HepG2 (cell line): ENCODE measurements around the gene CBL. TPM values are rescaled to one million over a fixed set of nuclear protein-coding genes. Genes with fewer than 3 reads are reported as not detected.

Experiments used
- ATAC-seq: fragments of 200-7000 bp; cut with Tn5 transposase; 3 replicates; pipeline ENCODE4 v1.9.1; 2020; ENCODE audit warnings: mild to moderate bottlenecking, moderate library complexity
- BruUV-seq: library from RNA; stranded (reverse); fragments of 400-500 nt; replicated peaks from 2 replicates; lab custom pipeline; 2021; lab: Mats Ljungman, UMichigan
- CTCF ChIA-PET: fragments of 300-600 bp; formaldehyde crosslinking; extraction: SDS; loops from one replicate; lab custom pipeline; 2021; ENCODE audit warnings: low total read pairs, inconsistent platforms, low intra/inter-chr PET ratio; lab: Yijun Ruan, JAX
- POLR2A ChIA-PET: fragments of 350-600 bp; sonication (Branson Sonifier 250); formaldehyde crosslinking; loops from one replicate; lab custom pipeline; 2020; ENCODE audit warnings: antibody characterized with exemption, inconsistent platforms; lab: Yijun Ruan, JAX
- DNase-seq: peaks from one replicate; pipeline ENCODE4 v3.0.0-alpha.2; 2015; ENCODE audit warnings: low spot score
- FAIRE-seq: peaks from 3 replicates; lab custom pipeline; 2011; peaks lifted over from hg19 to GRCh38; lab: Jason Lieb, UNC
- H2AFZ ChIP-seq: one replicate; pipeline ENCODE4 v1.6.1; 2011; ENCODE audit warnings: low read length, inconsistent platforms
- H3K27ac ChIP-seq: fragments of 300-600 bp; 3 replicates; pipeline ENCODE4 v1.8.0; 2011; ENCODE audit warnings: mixed run types, mild to moderate bottlenecking, mixed read lengths, low read length, inconsistent platforms; ENCODE audit not compliant: insufficient read depth; ENCODE audit errors: extremely low read length
- H3K27me3 ChIP-seq, 2 experiments: fragments of 200-600 bp in 1 of 2; 2 replicates in 1 of 2; 3 replicates in 1 of 2; pipeline versions ENCODE4 v1.6.0 to v1.8.0; 2011; ENCODE audit warnings: low read length in 2 of 2, mild to moderate bottlenecking in 2 of 2, moderate library complexity in 2 of 2, inconsistent platforms in 1 of 2; ENCODE audit not compliant: insufficient read depth in 2 of 2, control insufficient read depth in 1 of 2
- H3K36me3 ChIP-seq, 2 experiments: fragments of 200-600 bp in 1 of 2; replicated peaks in 1 of 2; 2 replicates in 1 of 2; 3 replicates in 1 of 2; pipeline versions ENCODE4 v1.5.1 to v1.8.0; 2011; ENCODE audit warnings: low read length in 2 of 2, inconsistent platforms in 1 of 2; ENCODE audit not compliant: insufficient read depth in 2 of 2, control insufficient read depth in 1 of 2
- H3K4me1 ChIP-seq: 2 replicates; pipeline ENCODE4 v1.5.1; 2012; ENCODE audit warnings: low read length, inconsistent platforms; ENCODE audit not compliant: insufficient read depth
- H3K4me2 ChIP-seq: 2 replicates; pipeline ENCODE4 v1.6.0; 2011; ENCODE audit warnings: low read depth, low read length, inconsistent platforms
- H3K4me3 ChIP-seq, 3 experiments: fragments of 200-600 bp in 1 of 3; sonication (generic), shearing (Covaris generic) in 1 of 3; replicated peaks in 1 of 3; 2 replicates each; pipeline ENCODE4 v1.5.1; 2011 to 2016; ENCODE audit warnings: low read length in 3 of 3, inconsistent platforms in 2 of 3, low read depth in 2 of 3, mild to moderate bottlenecking in 2 of 3, control low read depth in 1 of 3, mixed read lengths in 1 of 3; ENCODE audit not compliant: insufficient read depth in 1 of 3
- H3K79me2 ChIP-seq: one replicate; pipeline ENCODE4 v1.6.1; 2011; ENCODE audit warnings: low read length, inconsistent platforms; ENCODE audit not compliant: insufficient read depth
- H3K9ac ChIP-seq: 2 replicates; pipeline ENCODE4 v1.6.0; 2011; ENCODE audit warnings: mild to moderate bottlenecking, low read depth, low read length, inconsistent platforms; ENCODE audit not compliant: insufficient read depth
- H3K9me3 ChIP-seq: 2 replicates; pipeline ENCODE4 v1.5.1; 2012; ENCODE audit warnings: mild to moderate bottlenecking, low read length
- H4K20me1 ChIP-seq: 2 replicates; pipeline ENCODE4 v1.6.0; 2011; ENCODE audit warnings: inconsistent platforms, mild to moderate bottlenecking, low read length, moderate library complexity; ENCODE audit not compliant: insufficient read depth
- BCL6 ChIP-seq: IDR thresholded peaks from 2 replicates; pipeline ENCODE4 v1.6.1; 2016; ENCODE audit warnings: missing genetic modification reagents, missing compliant biosample characterization
- BRF2 ChIP-seq: sonication (generic); formaldehyde crosslinking; IDR thresholded peaks from 2 replicates; pipeline ENCODE4 v1.8.1; 2022; ENCODE audit warnings: mild to moderate bottlenecking, missing genetic modification reagents
- HOXD1 ChIP-seq: sonication (generic); formaldehyde crosslinking; IDR thresholded peaks from 2 replicates; pipeline ENCODE4 v1.5.0; 2020; ENCODE audit warnings: missing genetic modification reagents
- NFYC ChIP-seq: IDR thresholded peaks from 2 replicates; pipeline ENCODE4 v1.6.1; 2016; ENCODE audit warnings: missing genetic modification reagents, missing compliant biosample characterization
- REPIN1 ChIP-seq: sonication (generic); formaldehyde crosslinking; IDR thresholded peaks from 2 replicates; pipeline ENCODE4 v1.8.0; 2022; ENCODE audit warnings: missing genetic modification reagents, low read depth, mild to moderate bottlenecking, borderline replicate concordance
- SNAPC5 ChIP-seq: sonication (generic); formaldehyde crosslinking; IDR thresholded peaks from 2 replicates; pipeline ENCODE4 v1.8.1; 2023; ENCODE audit warnings: mild to moderate bottlenecking, missing genetic modification reagents, borderline replicate concordance
- TBX2 ChIP-seq: sonication (generic); formaldehyde crosslinking; IDR thresholded peaks from 2 replicates; pipeline ENCODE4 v1.5.0; 2020; ENCODE audit warnings: missing genetic modification reagents, mild to moderate bottlenecking, borderline replicate concordance
- TP53 ChIP-seq: sonication (generic); formaldehyde crosslinking; conservative IDR thresholded peaks from 2 replicates; pipeline ENCODE4 v1.4.0; 2020; ENCODE audit warnings: missing genetic modification reagents
- ZNF749 ChIP-seq: sonication (generic); formaldehyde crosslinking; IDR thresholded peaks from 2 replicates; pipeline ENCODE4 v1.8.0; 2022; ENCODE audit warnings: mild to moderate bottlenecking, missing genetic modification reagents, moderate library complexity, borderline replicate concordance
- WGBS: methylation state at CpG from one replicate; pipeline ENCODE4 v1.1.6; 2017; ENCODE audit warnings: low lambda C conversion rate; 5-methylcytosine and 5-hydroxymethylcytosine counted together
- in situ Hi-C: cut with HindIII; loops from 2 replicates; pipeline ENCODE4 v1.10.0; 2017; ENCODE audit warnings: low pct_unique_long_range_greater_than_20kb; ENCODE audit not compliant: extremely low pct_ligation_motif_present
- intact Hi-C: fragments of 100-400 bp; cut with micrococcal nuclease; formaldehyde crosslinking; loops from one replicate; pipeline ENCODE4 v1.10.0; 2022; ENCODE audit not compliant: unreplicated experiment
- polyA plus RNA-seq, 8 experiments: library from polyadenylated mRNA; depleted of rRNA in 3 of 8; stranded (reverse) in 7 of 8; unstranded in 1 of 8; fragments of >200 nt; fragmentation: Illumina TruSeq in 4 of 8; extraction: Trizol in 4 of 8; gene quantifications; 2 replicates each; pipeline versions ENCODE4 v1.2.1 to v1.2.3, GENCODE V29; 2011 to 2016; ENCODE audit warnings: low read depth in 4 of 8, missing spikeins in 1 of 8, mixed read lengths in 1 of 8; ENCODE audit not compliant: insufficient read depth in 1 of 8
- total RNA-seq, 5 experiments: library from RNA; depleted of rRNA; stranded (reverse); fragments of >200 nt; fragmentation: Illumina TruSeq; extraction: Trizol; gene quantifications; 2 replicates each; pipeline ENCODE4 v1.2.3, GENCODE V29; 2016; ENCODE audit warnings: low read depth in 1 of 5
- TF ChIP-seq, protein P1 (sequence below): sonication (generic); formaldehyde crosslinking; IDR thresholded peaks from 2 replicates; pipeline ENCODE4 v1.4.0; 2020; ENCODE audit warnings: missing genetic modification reagents
- TF ChIP-seq, protein P2 (sequence below): IDR thresholded peaks from 2 replicates; pipeline ENCODE4 v1.6.1; 2016; ENCODE audit warnings: mild to moderate bottlenecking, missing biosample characterization, missing genetic modification reagents
- TF ChIP-seq, protein P3 (sequence below): sonication (generic); formaldehyde crosslinking; IDR thresholded peaks from 2 replicates; pipeline ENCODE4 v1.5.1; 2020; ENCODE audit warnings: mild to moderate bottlenecking, moderate library complexity, missing genetic modification reagents

Gene CBL
- total and polyA plus RNA-seq, 2 of the 13 experiments (the other 11 are each of a cell fraction or from before 2014, with no cell fraction given), result 6.6 to 7.4 TPM

DNA sequence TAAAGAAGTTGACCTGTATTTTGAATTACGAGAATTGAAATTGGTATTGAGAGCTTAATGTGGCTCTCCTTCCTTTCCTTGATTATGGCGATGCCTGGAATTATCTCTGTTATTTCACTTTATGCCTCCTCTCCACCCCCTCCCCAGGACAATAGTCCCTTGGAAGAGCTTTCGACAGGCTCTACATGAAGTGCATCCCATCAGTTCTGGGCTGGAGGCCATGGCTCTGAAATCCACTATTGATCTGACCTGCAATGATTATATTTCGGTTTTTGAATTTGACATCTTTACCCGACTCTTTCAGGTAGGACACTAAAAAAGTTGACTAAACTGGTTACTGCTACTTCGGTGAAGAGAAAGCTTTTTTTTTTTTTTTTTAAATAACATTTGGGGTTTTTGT, 67.6 kb downstream of the CBL start:
- POLR2A ChIA-PET, result no interaction called here
- H3K4me1 ChIP-seq, result no peaks in the 10 kb centered on the region
- H3K79me2 ChIP-seq, result no peaks in the 10 kb centered on the region
- no peaks in the 10 kb centered on the region for H3K9me3 ChIP-seq
- no peak overlapping the region for H3K27ac ChIP-seq
- WGBS, result 97% methylated on average over 6 of the region's 6 CpGs
- no peak overlapping the region for H2AFZ ChIP-seq
- peaks cover 9 to 27% of the 10 kb centered on the region in 2 experiments; a peak in 4 of 5 replicates for H3K36me3 ChIP-seq
- no peaks in the 10 kb centered on the region for H3K27me3 ChIP-seq
- H3K4me3 ChIP-seq, result no peak overlapping the region
- H3K9ac ChIP-seq, result no peak overlapping the region
- in situ Hi-C loops, result no loop called here
- CTCF ChIA-PET, result no interaction called here
- TF ChIP-seq HOXD1 (CRISPR knock-in tag) (no peak), REPIN1 (CRISPR knock-in tag) (no peak), TP53 (CRISPR knock-in tag) (no peak), BRF2 (CRISPR knock-in tag) (no peak), BCL6 (CRISPR knock-in tag) (no peak)
- TF ChIP-seq, protein P1, sequence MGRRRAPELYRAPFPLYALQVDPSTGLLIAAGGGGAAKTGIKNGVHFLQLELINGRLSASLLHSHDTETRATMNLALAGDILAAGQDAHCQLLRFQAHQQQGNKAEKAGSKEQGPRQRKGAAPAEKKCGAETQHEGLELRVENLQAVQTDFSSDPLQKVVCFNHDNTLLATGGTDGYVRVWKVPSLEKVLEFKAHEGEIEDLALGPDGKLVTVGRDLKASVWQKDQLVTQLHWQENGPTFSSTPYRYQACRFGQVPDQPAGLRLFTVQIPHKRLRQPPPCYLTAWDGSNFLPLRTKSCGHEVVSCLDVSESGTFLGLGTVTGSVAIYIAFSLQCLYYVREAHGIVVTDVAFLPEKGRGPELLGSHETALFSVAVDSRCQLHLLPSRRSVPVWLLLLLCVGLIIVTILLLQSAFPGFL (CRISPR knock-in tag), result no peak
- FAIRE-seq (no peak), DNase-seq (no peak), ATAC-seq (no peak)
- intact Hi-C loops, result no loop called here
- no TSS peak for BruUV-seq
- no peaks in the 10 kb centered on the region for H4K20me1 ChIP-seq
- H3K4me2 ChIP-seq, result no peak overlapping the region

DNA sequence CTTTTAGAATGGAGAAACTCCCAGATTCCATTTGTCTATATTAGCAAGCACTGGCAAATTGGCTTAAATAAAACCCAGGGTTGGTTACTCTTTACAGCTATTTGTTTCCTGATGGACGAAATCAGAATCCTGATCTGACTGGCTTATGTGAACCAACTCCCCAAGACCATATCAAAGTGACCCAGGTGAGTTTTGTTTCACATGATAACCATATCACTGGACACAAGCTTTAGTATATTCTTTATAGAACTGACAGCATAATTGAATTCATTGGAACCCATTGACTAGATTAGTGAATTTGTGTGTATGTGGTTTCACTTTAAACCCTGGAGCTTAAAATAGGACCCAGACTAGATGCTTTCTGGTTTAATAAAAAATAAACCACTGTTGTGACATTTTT, 71.5 kb downstream of the CBL start:
- Histone ChIP-seq H3K9ac (no peak overlapping the region), H4K20me1 (no peaks in the 10 kb centered on the region), H3K4me2 (no peak overlapping the region), H3K4me1 (no peaks in the 10 kb centered on the region), H3K36me3 (peaks cover 9 to 36% of the 10 kb centered on the region in 2 experiments; a peak in 4 of 5 replicates), H3K4me3 (no peak overlapping the region), H3K9me3 (no peaks in the 10 kb centered on the region), H2AFZ (no peak overlapping the region), H3K27ac (no peak overlapping the region), H3K79me2 (no peaks in the 10 kb centered on the region), H3K27me3 (no peaks in the 10 kb centered on the region)
- CTCF ChIA-PET, result no interaction called here
- no peak for DNase-seq
- no peak for ATAC-seq
- intact Hi-C loops (no loop called here), in situ Hi-C loops (no loop called here)
- no peak for FAIRE-seq
- POLR2A ChIA-PET, result no interaction called here
- no TSS peak for BruUV-seq
- WGBS, result 94% methylated on average over 1 of the region's 1 CpG
- TF ChIP-seq, protein P2, sequence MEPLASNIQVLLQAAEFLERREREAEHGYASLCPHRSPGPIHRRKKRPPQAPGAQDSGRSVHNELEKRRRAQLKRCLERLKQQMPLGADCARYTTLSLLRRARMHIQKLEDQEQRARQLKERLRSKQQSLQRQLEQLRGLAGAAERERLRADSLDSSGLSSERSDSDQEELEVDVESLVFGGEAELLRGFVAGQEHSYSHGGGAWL, result no peak
- no peak for TF ChIP-seq SNAPC5 (CRISPR knock-in tag)
- TF ChIP-seq ZNF749, result no peak
- TF ChIP-seq TBX2 (CRISPR knock-in tag), result no peak
- TF ChIP-seq, protein P3, sequence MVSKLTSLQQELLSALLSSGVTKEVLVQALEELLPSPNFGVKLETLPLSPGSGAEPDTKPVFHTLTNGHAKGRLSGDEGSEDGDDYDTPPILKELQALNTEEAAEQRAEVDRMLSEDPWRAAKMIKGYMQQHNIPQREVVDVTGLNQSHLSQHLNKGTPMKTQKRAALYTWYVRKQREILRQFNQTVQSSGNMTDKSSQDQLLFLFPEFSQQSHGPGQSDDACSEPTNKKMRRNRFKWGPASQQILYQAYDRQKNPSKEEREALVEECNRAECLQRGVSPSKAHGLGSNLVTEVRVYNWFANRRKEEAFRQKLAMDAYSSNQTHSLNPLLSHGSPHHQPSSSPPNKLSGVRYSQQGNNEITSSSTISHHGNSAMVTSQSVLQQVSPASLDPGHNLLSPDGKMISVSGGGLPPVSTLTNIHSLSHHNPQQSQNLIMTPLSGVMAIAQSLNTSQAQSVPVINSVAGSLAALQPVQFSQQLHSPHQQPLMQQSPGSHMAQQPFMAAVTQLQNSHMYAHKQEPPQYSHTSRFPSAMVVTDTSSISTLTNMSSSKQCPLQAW, result no peak
- TF ChIP-seq NFYC (CRISPR knock-in tag), result no peak
